PC-3 (cell line): Measurements from ENCODE around the gene KRR1.

Source experiments
- EZH2 ChIP-seq: fragments of 300-600 bp; sonication (generic); IDR thresholded peaks from one replicate; pipeline ENCODE4 v1.6.1; 2017; ENCODE audit warnings: antibody characterized with exemption, mild to moderate bottlenecking, low read length; ENCODE audit not compliant: unreplicated experiment
- EZH2phosphoT487 ChIP-seq: fragments of 300-600 bp; sonication (generic); IDR thresholded peaks from 2 replicates; pipeline ENCODE4 v1.6.1; 2018; ENCODE audit warnings: mild to moderate bottlenecking, antibody characterized with exemption, low read length, borderline replicate concordance
- TF ChIP-seq, protein P1 (sequence below): fragments of 300-600 bp; sonication (generic); conservative IDR thresholded peaks from 2 replicates; pipeline ENCODE4 v1.5.1; 2017; ENCODE audit warnings: antibody characterized with exemption, low read depth, mild to moderate bottlenecking, low read length

DNA sequence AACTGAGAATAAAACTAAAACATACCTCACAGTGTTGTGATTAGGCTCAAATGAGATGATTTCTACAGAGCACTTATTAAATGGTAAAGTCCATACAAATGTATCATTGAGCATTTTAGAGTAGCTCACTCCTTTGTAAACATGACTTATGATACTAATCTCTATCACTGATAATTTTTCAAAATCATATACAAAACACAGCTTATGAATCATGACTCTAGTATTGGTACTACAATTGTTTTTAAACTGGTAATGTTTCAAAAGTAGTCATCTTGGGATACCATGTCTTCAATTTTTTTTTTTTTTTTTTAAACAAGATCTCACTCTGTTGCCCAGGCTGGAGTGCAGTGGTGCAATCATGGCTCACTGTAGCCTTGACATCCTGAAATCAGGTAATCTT is 40.1 kb upstream of the KRR1 start:
- TF ChIP-seq, protein P1, sequence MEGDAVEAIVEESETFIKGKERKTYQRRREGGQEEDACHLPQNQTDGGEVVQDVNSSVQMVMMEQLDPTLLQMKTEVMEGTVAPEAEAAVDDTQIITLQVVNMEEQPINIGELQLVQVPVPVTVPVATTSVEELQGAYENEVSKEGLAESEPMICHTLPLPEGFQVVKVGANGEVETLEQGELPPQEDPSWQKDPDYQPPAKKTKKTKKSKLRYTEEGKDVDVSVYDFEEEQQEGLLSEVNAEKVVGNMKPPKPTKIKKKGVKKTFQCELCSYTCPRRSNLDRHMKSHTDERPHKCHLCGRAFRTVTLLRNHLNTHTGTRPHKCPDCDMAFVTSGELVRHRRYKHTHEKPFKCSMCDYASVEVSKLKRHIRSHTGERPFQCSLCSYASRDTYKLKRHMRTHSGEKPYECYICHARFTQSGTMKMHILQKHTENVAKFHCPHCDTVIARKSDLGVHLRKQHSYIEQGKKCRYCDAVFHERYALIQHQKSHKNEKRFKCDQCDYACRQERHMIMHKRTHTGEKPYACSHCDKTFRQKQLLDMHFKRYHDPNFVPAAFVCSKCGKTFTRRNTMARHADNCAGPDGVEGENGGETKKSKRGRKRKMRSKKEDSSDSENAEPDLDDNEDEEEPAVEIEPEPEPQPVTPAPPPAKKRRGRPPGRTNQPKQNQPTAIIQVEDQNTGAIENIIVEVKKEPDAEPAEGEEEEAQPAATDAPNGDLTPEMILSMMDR, result no peak
- TF ChIP-seq EZH2 (no peak), EZH2phosphoT487 (no peak)
